NCI-H69 (cell line): ENCODE data around the gene CD300LD.
"Not testable (repeated sequence)": the region's sequence is repeated elsewhere in the genome, so short reads cannot be mapped to it uniquely, and the experiment has no call there.

Experiments used
- DNase-seq: peaks from one replicate; lab custom pipeline; 2025; lab: John Stamatoyannopoulos, UW

Gene CD300LD

DNA sequence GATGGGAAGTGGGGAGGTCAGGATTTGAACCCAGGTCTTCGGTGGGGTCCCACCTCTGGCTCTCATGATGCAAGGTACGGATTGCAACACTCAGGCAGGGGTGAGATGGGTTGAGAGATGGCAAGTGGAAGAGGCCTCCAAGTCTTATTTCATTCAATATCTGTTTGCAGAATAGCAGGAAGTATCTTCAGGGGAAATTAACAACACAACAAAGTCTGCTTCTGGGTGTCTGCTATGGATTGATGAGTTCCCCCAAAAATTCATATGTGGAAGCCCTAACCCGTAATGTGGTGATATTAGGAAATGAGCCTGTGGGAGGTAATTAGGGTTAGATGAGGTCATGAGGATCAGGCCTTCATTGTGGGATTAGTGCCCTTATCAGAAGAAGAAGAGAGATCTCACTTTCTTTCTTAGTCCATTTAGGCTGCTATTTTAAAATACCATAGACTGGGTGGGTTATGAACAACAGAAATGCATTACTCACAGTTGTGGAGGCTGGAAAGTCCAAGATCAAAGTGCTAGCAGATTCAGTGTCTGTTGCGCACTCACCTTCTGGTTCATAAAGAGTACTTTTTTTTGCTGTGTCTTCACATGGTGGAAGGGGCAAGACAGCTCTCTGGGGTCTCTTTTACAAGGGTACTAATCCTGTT is 20.3 kb downstream of the CD300LD start:
- DNase-seq: no peak

DNA sequence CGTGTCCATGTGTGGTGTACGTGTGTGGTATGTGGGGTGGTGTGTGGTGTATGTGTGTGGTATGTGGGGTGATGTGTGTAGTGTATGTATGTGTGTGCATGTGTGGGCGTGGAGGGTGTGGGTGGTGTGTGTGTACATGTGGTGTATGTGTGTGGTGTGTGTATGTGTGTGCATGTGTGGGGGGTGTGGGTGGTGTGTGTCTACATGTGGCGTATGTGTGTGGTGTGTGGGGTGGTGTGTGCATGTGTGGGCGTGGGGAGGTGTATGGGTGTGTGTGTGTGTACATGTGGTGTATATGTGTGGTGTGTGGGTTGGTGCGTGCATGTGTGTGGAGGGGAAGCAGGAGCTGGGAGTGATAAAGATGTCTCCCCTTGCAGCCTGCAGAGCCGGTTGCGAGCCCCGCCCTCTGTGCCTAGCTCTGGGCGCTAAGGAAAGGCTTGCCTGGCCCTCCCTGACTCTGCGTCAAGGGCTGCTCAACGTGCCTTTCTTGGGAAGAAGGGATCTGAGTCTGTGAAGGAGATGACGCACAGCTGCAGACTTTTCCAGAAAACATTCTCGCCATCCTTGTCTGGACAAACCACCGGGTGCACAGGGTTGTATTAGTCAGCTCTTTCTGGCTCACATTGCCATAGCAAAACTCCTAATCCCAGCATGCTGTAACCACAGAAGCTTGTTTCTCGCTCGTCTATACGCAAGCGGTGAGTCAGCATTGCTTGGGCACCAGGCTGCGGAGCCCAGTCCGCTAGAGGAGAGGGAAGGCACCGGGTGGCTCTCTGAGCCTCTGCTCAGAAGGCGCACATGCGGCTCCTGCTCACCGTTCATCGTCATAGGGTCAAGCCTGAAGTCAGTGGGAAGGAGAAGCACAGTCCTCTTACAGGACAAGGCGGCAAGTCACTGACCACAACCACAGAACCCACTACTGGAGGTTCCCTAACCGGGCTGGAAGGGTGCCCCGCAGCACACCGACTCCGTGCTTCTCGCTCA is 22.8 kb downstream of the CD300LD start:
- peak; percentile 13 for DNase-seq

DNA sequence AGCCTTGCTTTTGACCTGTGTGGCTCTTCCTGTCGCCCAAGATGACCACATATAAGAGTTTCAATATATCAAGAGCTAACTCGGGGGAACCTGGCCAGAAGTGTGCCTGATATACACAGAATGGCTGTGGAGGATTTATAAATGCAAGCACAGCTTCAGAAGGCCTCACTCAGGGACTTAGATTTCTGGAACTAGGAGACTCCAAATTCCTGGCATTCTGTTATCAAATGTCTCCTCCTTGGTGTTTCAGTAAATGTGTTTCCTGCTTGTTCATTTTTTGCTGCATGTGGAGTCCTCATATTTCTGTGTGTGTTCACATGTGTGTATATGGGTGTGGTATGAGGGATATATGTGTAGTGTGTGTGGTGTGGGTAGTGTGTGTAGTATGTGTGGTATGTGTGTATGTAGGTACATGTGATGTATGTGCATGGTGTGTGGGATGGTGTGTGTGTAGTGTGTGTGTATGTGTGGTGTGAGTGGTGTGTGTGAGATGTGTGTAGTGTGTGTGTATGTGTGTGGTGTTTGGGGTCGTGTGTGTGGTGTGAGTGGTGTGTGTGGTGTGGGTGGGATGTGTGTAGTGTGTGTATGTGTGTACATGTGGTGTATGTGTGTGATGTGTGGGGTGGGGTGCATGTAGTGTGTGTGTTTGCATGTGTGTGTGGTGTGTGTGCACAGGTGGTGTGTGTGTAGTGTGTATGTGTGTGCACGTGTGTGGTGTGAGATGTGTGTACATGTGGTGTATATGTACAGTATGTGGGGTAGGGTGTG is 23.8 kb downstream of the CD300LD start:
- DNase-seq: no peak

DNA sequence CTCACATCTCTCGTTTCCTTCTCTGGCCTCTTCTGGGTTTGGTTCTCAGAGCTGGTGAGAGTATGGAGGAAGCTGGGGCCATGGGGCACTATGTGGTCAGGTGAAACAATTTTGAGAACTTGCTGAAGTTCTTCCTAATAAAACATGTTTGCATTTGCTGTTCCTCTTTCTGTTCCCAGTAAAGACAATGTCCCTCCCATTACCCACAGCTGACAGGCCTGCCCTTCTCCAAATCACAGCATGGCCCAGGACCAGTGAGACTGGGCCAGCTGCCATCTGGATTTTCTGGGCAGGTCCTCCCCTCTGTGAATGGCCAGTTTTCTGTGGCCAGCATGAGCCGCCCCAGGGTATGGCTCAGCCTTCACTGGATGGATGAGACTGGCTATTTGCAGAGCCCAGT is 24.7 kb downstream of the CD300LD start, which contains the start of gene CD300H:
TSS of gene CD300H (minus strand) at position 113 of the 400 bp plus-strand sequence.
- no peak for DNase-seq

DNA sequence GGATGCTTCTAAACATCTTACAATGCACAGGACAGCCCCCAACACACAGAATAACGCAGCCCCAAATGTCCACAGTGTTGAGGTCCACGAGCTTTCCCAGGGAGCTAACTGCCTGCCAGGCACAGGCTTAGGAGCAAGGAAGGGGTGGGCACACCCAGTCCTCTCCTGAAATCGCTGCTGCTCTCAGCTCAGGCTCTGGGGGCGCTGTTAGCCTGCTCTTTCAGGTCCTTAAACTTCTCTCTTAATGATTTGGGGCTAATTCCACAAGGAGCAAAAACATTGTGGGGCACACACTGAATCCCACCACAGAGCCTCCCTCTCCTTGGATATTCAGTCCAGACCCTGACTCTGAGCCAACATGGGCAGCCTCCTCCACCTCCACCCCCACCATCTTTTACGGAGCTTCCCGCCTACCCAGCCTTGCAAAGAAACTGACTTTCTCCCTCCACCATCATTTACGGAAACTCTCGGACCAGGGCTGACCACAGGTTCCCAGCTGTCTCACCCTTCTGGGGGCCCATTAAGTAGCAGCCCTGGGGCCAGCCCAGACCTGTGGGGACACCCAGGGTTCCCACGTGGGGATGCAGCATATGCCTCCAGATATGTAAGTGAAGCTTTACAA is 25.8 kb downstream of the CD300LD start:
- peak; percentile 55 for DNase-seq

DNA sequence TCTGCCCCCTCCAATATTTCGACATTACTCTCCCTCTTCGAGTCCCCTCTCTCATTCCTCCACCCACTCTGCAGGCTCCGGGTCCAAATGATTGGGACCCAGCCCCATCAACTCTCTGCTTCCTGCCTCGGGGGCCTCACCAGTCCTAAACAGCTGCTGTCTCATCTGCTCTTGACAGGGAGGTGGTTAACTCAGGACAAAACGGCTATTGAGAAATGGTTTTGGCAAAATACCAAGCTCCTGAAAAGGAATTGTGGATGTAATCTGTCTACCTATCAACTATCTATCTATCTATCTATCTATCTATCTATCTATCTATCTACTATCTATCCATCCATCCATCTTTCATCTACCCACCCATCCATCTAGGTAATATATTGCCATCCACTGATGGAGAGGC is 27.0 kb downstream of the CD300LD start:
- no peak for DNase-seq

DNA sequence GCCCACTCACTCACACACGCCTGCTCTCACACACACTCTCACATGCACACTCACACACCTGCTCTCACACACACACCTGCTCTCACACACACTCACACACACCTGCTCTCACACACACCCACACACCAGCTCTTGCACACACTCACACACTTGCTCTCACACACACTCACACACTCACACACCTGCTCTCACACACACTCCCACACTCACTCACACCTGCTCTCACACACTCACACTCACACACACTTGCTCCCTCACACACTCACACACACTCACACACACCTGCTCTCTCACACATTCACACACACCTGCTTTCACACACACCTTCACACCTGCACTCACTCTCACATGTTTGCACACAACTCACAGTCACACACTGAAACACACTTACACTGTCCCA is 28.7 kb downstream of the CD300LD start:
- DNase-seq: no peak

DNA sequence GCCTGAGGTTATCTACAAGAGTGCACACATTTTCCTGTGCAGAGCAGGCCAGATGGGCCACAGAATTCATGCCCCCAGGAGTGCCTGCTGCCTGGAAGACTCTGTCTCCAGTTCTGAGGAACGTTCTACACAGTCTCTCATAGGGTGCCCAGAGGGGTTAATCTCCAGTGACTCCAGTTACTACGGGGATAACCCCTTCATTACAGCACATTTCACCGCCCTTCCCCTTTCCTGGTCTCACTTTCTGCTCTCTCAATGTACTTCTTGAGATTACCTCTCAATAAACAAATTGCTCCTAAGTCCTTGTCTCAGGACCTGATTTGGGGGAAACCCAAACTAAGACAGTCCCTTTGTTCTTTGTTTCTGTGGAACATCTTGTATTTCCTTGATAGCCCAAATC is 30.5 kb downstream of the CD300LD start:
- DNase-seq: no peak

DNA sequence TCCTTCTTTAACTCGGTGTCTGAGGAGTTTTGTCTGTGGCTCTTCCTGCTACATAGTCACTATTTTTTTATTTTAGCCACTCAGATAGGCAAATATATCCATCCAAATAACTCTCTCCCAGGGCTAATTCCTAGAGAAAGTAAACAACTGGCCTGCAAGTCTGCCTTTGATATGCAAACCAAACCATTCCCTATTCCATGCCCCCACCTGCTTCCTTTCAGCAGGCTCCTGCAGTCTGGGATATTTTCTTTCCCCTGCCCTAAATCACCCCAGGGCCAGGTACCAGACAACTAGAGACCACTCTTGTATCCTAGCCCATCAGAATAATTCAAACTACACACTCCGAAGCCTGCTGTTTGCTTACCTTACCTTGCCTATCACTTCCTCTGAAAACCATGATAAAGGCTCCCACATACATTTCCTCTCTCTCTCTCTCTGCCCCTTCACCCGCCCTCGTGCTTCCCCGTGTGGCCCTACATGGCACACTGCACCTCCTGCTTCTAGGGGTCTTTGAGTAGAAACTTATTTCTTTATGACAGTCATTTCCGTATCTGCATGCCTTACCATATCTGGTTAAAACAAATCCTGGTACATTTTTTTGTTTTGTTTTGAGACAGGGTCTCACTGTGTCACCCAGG is 33.1 kb downstream of the CD300LD start:
- DNase-seq: no peak

DNA sequence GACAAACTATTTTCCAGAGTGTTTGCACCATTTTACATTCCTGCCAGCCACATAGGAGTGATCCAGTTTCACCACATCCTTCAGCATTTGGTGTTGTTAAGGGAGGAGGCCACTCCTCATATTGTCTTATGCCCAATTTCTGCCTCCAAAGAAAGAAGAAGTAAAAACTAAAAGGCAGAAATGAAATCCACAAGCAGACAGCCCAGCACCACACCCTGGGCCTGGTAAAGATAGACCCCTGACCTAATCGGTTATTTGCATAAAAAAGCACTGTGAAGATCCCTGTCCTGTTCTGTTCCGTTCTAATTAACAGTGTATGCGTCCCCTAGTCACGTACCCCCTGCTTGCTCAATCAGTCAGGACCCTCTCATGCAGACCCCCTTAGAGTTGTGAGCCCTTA is 33.7 kb downstream of the CD300LD start:
- not testable (repeated sequence) for DNase-seq

DNA sequence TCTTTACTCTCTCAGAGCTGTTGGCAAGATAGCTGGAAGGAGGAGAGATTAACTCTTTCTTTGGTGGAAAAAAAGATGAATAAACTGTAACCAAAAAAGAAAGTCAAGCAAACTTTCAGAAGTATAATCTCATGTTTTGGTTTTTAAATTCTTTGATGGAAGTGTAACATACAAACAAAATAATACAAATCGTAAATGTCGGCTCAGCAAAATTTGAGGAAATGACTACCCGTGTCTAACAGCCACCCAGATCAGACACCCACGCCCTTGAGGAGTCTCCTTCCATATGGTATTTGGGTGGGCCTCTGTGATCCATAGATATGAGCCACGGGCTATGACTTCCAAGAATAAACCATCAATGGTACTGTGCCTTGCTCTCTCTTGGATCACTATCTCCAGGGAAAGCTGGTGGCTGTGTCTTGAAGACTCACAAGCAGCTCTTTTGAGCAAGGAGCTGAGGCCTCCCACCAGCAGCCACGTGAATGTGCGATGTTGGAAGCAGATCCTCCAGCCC is 36.6 kb downstream of the CD300LD start:
- DNase-seq: no peak

DNA sequence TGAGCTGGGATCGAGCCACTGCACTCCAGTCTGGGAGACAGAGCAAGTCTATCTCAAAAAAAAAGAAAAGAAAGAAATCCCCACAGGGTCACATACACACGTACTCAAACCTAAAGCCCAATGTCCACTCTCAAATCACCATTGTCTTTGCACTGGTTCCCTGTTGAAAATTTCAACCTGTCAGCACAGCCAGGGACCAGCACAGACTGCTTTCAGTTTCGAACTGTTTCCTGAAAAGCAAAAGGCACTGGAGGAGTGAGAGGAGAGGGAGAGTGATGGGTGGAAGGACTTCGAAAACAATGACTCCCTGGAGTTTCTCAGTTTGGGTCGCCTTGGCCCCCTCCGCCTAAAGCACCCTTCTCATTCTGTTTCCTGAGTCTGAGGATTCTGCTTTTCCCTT is 37.2 kb downstream of the CD300LD start:
- no peak for DNase-seq

DNA sequence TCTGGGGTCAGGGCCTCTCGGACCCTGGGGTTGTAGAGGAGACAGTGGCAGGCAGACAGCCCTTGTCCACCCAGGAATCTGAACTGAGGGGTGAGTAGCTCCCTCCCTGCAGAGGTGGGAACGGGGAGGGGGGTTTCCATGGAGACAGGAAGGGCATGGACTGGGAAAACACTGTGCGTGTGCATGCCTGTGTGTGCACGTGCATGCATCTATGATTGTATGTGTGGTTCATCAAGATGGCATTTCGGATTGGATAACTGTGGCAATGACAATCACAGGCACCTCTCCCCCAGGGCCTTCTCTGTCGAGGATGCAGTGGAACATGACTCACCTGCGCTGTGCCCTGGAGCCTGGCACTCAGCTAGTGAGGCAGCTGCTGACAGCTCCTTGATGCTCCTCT is 40.0 kb downstream of the CD300LD start:
- DNase-seq: peak; percentile 11

DNA sequence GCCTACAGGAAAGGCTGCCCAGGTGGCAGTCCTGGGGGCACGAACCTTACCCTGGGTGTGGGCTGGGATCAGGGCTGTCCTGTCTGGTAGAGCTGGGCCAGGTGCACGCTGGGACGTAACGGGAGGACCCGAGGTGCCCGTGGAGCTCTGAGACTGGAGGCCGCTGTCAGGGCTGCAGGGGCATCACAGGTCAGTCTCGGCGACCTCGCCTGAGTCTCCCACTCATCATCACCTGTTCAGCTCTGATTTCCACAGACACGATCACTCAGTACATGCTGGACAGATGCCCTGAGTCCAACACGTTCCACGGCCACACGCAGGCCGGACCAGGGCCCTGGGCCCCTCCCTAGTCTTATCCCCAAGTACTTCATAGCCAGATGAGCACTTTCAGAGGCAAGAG is 41.5 kb downstream of the CD300LD start:
- DNase-seq: no peak

DNA sequence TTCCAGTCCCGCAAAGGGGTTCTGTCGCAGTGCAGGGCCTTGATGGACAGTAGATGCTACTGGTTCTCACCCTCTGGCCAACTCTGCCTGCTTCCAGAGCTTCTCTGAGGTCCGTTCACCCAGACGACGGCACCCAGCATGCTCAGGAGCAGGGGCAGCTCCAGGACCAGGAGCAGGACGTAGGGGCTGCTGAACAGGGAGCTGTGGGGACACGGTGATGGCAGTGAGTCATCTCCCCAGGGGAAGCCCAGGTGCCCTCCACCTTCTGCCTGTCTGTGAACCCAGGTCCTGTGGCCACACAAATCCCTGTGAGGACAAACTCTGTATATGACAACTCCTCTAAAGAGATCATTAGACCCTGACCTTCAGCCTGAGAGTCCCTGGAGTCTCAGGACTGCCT is 42.7 kb downstream of the CD300LD start:
- DNase-seq: no peak

DNA sequence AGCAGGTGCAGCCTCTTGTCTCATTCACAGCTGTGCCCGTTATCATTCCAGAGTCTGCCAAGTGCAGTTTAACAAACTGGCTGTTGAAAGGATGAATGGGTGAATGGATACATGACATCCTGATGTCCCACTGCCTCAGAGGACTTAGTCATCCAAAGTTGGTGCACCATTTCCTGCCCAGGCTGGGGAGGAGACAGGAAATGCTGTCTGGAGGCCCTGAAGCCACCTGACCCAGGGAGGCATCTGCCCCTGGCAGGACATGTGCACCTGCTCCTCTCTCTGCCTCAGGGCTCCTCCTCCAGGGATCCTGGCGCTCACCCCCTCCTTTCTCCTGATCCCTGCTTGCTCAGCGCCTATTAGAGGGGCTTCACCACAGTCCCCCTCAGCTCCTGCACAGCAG is 44.3 kb downstream of the CD300LD start:
- DNase-seq: no peak

DNA sequence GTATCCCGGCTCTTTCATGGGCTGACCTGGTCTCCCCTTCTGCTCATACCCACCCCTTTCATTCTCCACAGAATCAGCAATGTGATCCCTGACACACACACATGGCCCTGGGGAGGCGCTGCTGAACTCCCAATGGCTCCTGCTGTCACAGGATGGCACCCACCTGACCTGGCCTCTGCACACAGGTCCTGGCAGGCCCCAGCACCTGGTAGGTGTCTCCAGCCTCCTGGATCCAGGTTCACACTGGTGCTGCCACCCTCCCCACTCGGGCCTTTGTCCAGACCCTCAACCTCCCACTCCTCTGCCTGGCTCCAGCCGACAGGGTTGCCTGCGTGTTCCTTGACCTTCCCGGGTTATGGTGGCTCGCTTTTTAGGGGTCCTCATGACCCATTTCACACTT is 44.8 kb downstream of the CD300LD start:
- DNase-seq: no peak

DNA sequence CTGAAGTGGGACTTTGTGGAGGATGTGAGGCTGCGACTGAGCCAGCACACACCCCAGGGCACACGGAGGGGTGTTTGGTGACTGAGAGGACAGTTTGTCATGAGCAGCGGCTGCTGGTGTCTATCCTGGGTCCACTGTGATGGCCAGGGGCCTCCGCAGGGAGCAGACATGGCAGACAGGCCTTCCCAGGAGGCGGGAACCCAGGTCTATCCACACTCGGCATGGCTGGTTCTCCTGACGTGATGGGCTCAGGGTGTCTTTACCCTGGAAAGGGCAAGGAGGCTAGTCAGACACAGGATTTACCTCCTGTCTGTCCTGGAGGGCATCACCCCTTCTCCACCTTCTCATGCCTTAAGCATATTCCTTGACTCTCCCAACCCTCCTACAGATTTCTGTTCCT is 45.5 kb downstream of the CD300LD start:
- no peak for DNase-seq

DNA sequence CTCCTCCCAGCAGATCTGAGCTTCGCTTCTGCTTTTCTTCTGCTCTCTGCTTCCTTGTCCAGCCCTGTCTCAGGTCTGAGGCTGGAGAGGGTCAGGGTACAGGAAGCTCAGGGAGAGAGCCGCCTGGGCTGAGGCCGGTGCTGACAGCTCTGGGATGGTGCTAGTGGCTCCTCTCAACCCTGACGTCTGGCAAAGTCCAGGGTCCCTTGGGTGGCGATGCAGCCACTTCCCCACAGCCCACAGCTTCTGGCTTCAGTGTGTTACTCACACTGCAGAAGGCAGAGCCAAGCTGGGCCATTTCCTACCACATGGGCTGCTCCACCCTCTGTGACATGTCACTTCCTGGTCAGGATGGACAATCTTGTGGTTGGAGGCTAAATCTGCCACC is 46.2 kb downstream of the CD300LD start, which contains the start of gene CD300C:
TSS of gene CD300C (minus strand) at position 273 of the 388 bp plus-strand sequence. CDS start 333 bp downstream, outside the sequence.
- no peak for DNase-seq

DNA sequence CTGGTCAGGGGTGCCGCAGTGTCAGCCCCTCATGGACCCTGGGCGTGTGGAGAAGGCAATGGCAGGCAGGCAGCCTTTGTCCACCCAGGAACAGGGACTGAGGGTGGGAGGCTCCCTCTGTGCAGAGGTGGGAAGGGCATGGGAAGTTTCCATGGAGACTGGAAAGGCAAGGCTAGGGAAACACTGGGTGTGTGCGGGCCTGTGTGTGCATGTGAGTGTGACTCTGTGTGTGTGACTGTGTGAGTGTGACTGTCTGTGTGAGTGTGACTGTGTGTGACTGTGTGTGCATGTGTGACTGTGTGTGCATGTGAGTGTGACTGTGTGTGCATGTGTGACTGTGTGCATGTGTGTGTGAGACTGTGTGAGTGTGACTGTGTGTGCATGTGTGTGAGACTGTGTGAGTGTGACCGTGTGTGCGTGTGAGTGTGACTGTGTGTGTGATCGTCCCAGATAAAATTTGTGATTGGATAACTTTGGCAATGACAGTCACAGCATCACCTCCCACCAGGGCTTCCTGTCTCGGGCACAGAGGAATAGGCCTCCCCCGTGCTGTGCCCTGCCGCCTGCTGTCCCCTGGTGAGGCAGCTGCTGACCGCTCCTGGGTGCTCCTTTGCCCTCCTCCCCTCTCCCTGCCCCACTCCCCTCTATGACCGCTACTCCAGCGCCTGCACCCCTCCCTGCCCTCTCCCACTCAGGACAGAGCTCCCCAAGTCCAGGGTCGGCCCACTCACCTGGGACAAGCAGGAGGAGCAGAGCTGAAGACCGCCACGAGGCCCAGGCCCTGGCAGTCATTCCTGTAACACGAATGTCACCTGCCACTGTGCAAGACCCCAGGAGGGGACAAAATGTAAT is 46.9 kb downstream of the CD300LD start:
- no peak for DNase-seq
